Activated CD8-positive, alpha-beta T cell treated with anti-CD3 and anti-CD28 coated beads for 36 hours (primary cell): ENCODE results near the gene ETHE1. TPM values are rescaled to one million over a fixed set of nuclear protein-coding genes. Genes with fewer than 3 reads are reported as not detected.

Experiments
- ATAC-seq: fragments of 200-7000 bp; cut with Tn5 transposase; one replicate; pipeline ENCODE4 v1.10.0; 2021; ENCODE audit warnings: mild to moderate bottlenecking, moderate library complexity
- CTCF ChIA-PET: fragments of 350-600 bp; sonication (Branson Sonifier 250); formaldehyde crosslinking; loops from one replicate; lab custom pipeline; 2021; ENCODE audit warnings: antibody characterized with exemption; lab: Charles Lee
- POLR2A ChIA-PET: fragments of 350-600 bp; sonication (Branson Sonifier 250); formaldehyde crosslinking; loops from one replicate; lab custom pipeline; 2021; ENCODE audit warnings: antibody characterized with exemption; lab: Charles Lee
- DNase-seq: peaks from one replicate; pipeline ENCODE4 v3.0.0-alpha.2; 2020
- H3K27ac Mint-ChIP-seq: one replicate; pipeline ENCODE4 v1.8.0; 2021; ENCODE audit warnings: mild to moderate bottlenecking, mixed read lengths
- H3K27me3 Mint-ChIP-seq: one replicate; pipeline ENCODE4 v1.8.0; 2021; ENCODE audit warnings: mixed read lengths
- H3K36me3 Mint-ChIP-seq: one replicate; pipeline ENCODE4 v1.8.0; 2021; ENCODE audit warnings: low read depth, mixed read lengths
- H3K4me1 Mint-ChIP-seq: one replicate; pipeline ENCODE4 v1.8.0; 2021; ENCODE audit warnings: low read depth, mixed read lengths
- H3K4me3 Mint-ChIP-seq: one replicate; pipeline ENCODE4 v1.8.0; 2021; ENCODE audit warnings: mild to moderate bottlenecking, moderate library complexity, mixed read lengths
- H3K9me3 Mint-ChIP-seq: one replicate; pipeline ENCODE4 v1.8.0; 2021; ENCODE audit warnings: mixed read lengths
- CTCF ChIP-seq: fragments of 200-600 bp; IDR thresholded peaks from one replicate; pipeline ENCODE4 v1.8.0; 2022; ENCODE audit warnings: antibody characterized with exemption, mild to moderate bottlenecking
- intact Hi-C: fragments of 100-400 bp; cut with micrococcal nuclease; formaldehyde crosslinking; loops from one replicate; pipeline ENCODE4 v1.10.0; 2022
- total RNA-seq, 2 experiments: library from RNA; stranded (reverse); gene quantifications; one replicate each; pipeline ENCODE4 v1.2.3, GENCODE V29; 2021

ETHE1 gene
- total RNA-seq, 2 experiments from 2014 or later = 50.9 to 57.1 TPM

GRCh38 chr19:43503501-43504425, 23.2 kb downstream of the ETHE1 start:
- H3K9me3 Mint-ChIP-seq = no peaks in the 10 kb centered on the region
- peak overlapping the region; percentile 96 for H3K4me3 Mint-ChIP-seq
- POLR2A ChIA-PET = interaction anchor here (0.8 to 1.7 kb wide), 7 partner anchors 16 to 93 kb away, joined by 3 to 6 read pairs (median 4); partner anchors contain the start of gene ZNF576
- TF ChIP-seq CTCF = no peak
- ATAC-seq = peak; percentile 97
- peak overlapping the region; percentile 97 for H3K27ac Mint-ChIP-seq
- peak; percentile 100 for DNase-seq
- H3K4me1 Mint-ChIP-seq = peaks cover 18% of the 10 kb centered on the region
- peaks cover 16% of the 10 kb centered on the region for H3K36me3 Mint-ChIP-seq
- CTCF ChIA-PET = interaction anchor here (1.0 to 5.1 kb wide), 8 partner anchors 10 to 71 kb away, joined by 3 to 39 read pairs (median 6); partner anchors contain the start of gene ETHE1
- intact Hi-C loops = loop anchor here (5.0 kb wide), 1 partner anchor 41 kb away; no protein-coding TSS in a partner anchor
- no peaks in the 10 kb centered on the region for H3K27me3 Mint-ChIP-seq

GRCh38 chr19:43502419-43502976, 24.5 kb downstream of the ETHE1 start:
- ATAC-seq (no peak), DNase-seq (no peak)
- no peak for TF ChIP-seq CTCF
- no peak overlapping the region for H3K27ac Mint-ChIP-seq
- no peaks in the 10 kb centered on the region for H3K27me3 Mint-ChIP-seq
- ChIA-PET POLR2A (no interaction called here), CTCF (interaction anchor here (0.9 to 5.1 kb wide), 2 partner anchors 17 to 55 kb away, joined by 3 to 39 read pairs; no protein-coding TSS in a partner anchor)
- no peaks in the 10 kb centered on the region for H3K9me3 Mint-ChIP-seq
- H3K36me3 Mint-ChIP-seq = peaks cover 15% of the 10 kb centered on the region
- H3K4me3 Mint-ChIP-seq = peak overlapping the region; percentile 96
- intact Hi-C loops = loop anchor here (5.0 kb wide), 1 partner anchor 40 kb away; no protein-coding TSS in a partner anchor
- H3K4me1 Mint-ChIP-seq = peaks cover 18% of the 10 kb centered on the region

GRCh38 chr19:43501661-43502418, 25.2 kb downstream of the ETHE1 start:
- CTCF ChIA-PET = interaction anchor here (0.9 to 5.1 kb wide), 2 partner anchors 18 to 54 kb away, joined by 3 to 39 read pairs; no protein-coding TSS in a partner anchor
- Mint-ChIP-seq H3K4me1 (peaks cover 18% of the 10 kb centered on the region), H3K9me3 (no peaks in the 10 kb centered on the region), H3K36me3 (peaks cover 15% of the 10 kb centered on the region), H3K27ac (no peak overlapping the region), H3K4me3 (no peak overlapping the region), H3K27me3 (no peaks in the 10 kb centered on the region)
- no peak for DNase-seq
- ATAC-seq = no peak
- no peak for TF ChIP-seq CTCF
- POLR2A ChIA-PET = interaction anchor here (0.8 kb wide), 1 partner anchor 11 kb away, joined by 3 read pairs; no protein-coding TSS in a partner anchor
- intact Hi-C loops = loop anchor here (5.0 kb wide), 1 partner anchor 40 kb away; no protein-coding TSS in a partner anchor

GRCh38 chr19:43499042-43499441, 28.0 kb downstream of the ETHE1 start:
- DNase-seq (no peak), ATAC-seq (no peak)
- POLR2A ChIA-PET = interaction anchor here (1.5 kb wide), 1 partner anchor 36 kb away, joined by 3 read pairs; no protein-coding TSS in a partner anchor
- Mint-ChIP-seq H3K27me3 (no peaks in the 10 kb centered on the region), H3K4me3 (no peak overlapping the region), H3K9me3 (no peaks in the 10 kb centered on the region), H3K27ac (no peak overlapping the region), H3K4me1 (peaks cover 9% of the 10 kb centered on the region), H3K36me3 (peaks cover 16% of the 10 kb centered on the region)
- CTCF ChIA-PET = interaction anchor here (0.7 to 2.2 kb wide), 2 partner anchors 40 to 52 kb away, joined by 3 to 6 read pairs; no protein-coding TSS in a partner anchor
- intact Hi-C loops = no loop called here
- TF ChIP-seq CTCF = no peak
